Adrenal gland (tissue), 12 donors: ENCODE measurements around the gene NME7. TPM values are rescaled to one million over a fixed set of nuclear protein-coding genes. Genes with fewer than 3 reads are reported as not detected.

ENCODE experiments used
- DNase-seq, 7 donors: peaks; one replicate each; pipeline ENCODE4 v3.0.0-alpha.2; 2019 to 2020
- H3K27ac ChIP-seq, 5 donors: fragments of 200-600 bp; sonication (generic) in 4 of 5; 1 replicate in 3 of 5; 2 replicates in 2 of 5; pipeline versions ENCODE4 v1.5.1 to v1.8.0; 2016 to 2020; ENCODE audit warnings: mild to moderate bottlenecking in 1 of 5
- H3K27me3 ChIP-seq: fragments of 200-600 bp; 2 replicates; pipeline ENCODE4 v1.8.0; 2021
- H3K36me3 ChIP-seq, 2 donors: fragments of 200-600 bp; replicated peaks in 1 of 2; 1 replicate in 1 of 2; 2 replicates in 1 of 2; pipeline versions ENCODE4 v1.5.1 to v1.8.0; 2018 to 2022
- H3K4me1 ChIP-seq, 2 donors: fragments of 200-600 bp; replicated peaks in 1 of 2; 1 replicate in 1 of 2; 2 replicates in 1 of 2; pipeline versions ENCODE4 v1.5.1 to v1.8.0; 2018 to 2021
- H3K4me3 ChIP-seq, 4 donors: fragments of 200-600 bp; sonication (generic) in 3 of 4; one replicate each; pipeline ENCODE4 v1.5.1; 2016 to 2018
- H3K9me3 ChIP-seq, 3 donors: fragments of 200-600 bp; sonication (generic) in 1 of 3; replicated peaks in 1 of 3; 1 replicate in 2 of 3; 2 replicates in 1 of 3; pipeline versions ENCODE4 v1.5.1 to v1.8.0; 2016 to 2021
- POLR2A ChIP-seq, 2 donors: fragments of 450-650 bp; IDR thresholded peaks; one replicate each; pipeline ENCODE4 v1.6.1; 2017; ENCODE audit warnings: antibody characterized with exemption in 2 of 2, mild to moderate bottlenecking in 2 of 2, moderate library complexity in 1 of 2
- WGBS, 4 donors: extraction: QIAGEN DNeasy Blood & Tissue Kit in 2 of 4; methylation state at CpG; one replicate each; pipeline versions ENCODE4 v1.1.5 to v1.1.7; 2013 to 2017; 5-methylcytosine and 5-hydroxymethylcytosine counted together
- intact Hi-C, 2 donors: fragments of 100-400 bp; cut with DNase I; formaldehyde crosslinking; loops; one replicate each; pipeline versions ENCODE4 v1.14.1 to v1.15.0; 2022 to 2023
- polyA plus RNA-seq, 3 donors: library from polyadenylated mRNA; stranded (reverse); fragments of 200-250 nt in 2 of 3; fragments of 350-450 nt in 1 of 3; fragmentation: Illumina TruSeq in 1 of 3; extraction: RNeasy Lipid Tissue Mini Kit (QIAGEN cat#74804) in 1 of 3; gene quantifications; one replicate each; pipeline ENCODE4 v1.2.3, GENCODE V29; 2013 to 2014
- total RNA-seq, 9 donors: library from RNA; depleted of rRNA in 4 of 9; stranded (reverse); fragments of >200 nt in 4 of 9; fragments of 120-200 nt in 1 of 9; fragmentation: NEBNext Ultra II Directional in 1 of 9; extraction: Animal tissue kit (Norgen Biotek cat#: 25700) in 1 of 9; gene quantifications; one replicate each; pipeline versions ENCODE4 v1.1.0 to v1.2.4, GENCODE V29; 2013 to 2023
- TF ChIP-seq, protein P1 (sequence below), 6 experiments: fragments of 450-650 bp in 4 of 6; fragments of 200-600 bp in 2 of 6; sonication (generic) in 1 of 6; IDR thresholded peaks; 1 replicate in 5 of 6; 2 replicates in 1 of 6; pipeline versions ENCODE4 v1.5.1 to v1.8.0; 2016 to 2021; ENCODE audit warnings: antibody characterized with exemption in 6 of 6, mild to moderate bottlenecking in 2 of 6, moderate library complexity in 1 of 6
- donor health status: healthy with polysubstance abuse.
- donor health status: Bipolar disorder and iron deficiency.
- donor health status: DM: yes; HTN: yes; CAD: no.
- donor health status: DM: no; HTN: no; CAD: no.
- donor health status: DM: no; HTN: no; CAD: no.
- donor health status: DM: yes; HTN: yes; CAD: no.

NME7 gene
- total and polyA plus RNA-seq, 12 donors: 3.3 to 41.4 (median 15.6) TPM

GRCh38 chr1:169105434-169106094, 262.0 kb downstream of the NME7 start:
- no peaks in the 10 kb centered on the region for H3K9me3 ChIP-seq
- H3K4me3 ChIP-seq: peak overlapping the region in 2 of 4 donors; percentile 73 to 98
- H3K27me3 ChIP-seq: no peaks in the 10 kb centered on the region
- no peaks in the 10 kb centered on the region for H3K36me3 ChIP-seq
- peak overlapping the region in 4 of 5 donors; percentile 74 to 95 (median 92) for H3K27ac ChIP-seq
- no peak for TF ChIP-seq POLR2A (IDR thresholded peaks at IDR 0.05)
- TF ChIP-seq, protein P1, sequence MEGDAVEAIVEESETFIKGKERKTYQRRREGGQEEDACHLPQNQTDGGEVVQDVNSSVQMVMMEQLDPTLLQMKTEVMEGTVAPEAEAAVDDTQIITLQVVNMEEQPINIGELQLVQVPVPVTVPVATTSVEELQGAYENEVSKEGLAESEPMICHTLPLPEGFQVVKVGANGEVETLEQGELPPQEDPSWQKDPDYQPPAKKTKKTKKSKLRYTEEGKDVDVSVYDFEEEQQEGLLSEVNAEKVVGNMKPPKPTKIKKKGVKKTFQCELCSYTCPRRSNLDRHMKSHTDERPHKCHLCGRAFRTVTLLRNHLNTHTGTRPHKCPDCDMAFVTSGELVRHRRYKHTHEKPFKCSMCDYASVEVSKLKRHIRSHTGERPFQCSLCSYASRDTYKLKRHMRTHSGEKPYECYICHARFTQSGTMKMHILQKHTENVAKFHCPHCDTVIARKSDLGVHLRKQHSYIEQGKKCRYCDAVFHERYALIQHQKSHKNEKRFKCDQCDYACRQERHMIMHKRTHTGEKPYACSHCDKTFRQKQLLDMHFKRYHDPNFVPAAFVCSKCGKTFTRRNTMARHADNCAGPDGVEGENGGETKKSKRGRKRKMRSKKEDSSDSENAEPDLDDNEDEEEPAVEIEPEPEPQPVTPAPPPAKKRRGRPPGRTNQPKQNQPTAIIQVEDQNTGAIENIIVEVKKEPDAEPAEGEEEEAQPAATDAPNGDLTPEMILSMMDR (IDR thresholded peaks at IDR 0.05): peak in 2 of 6 experiments; percentile 16 to 39
- 3 to 9% (median 5%) methylated on average over 19 to 47 of the region's 47 CpGs for WGBS, 4 donors
- intact Hi-C loops: loop anchor here in 1 of 2 donors (10.0 kb wide), 2 partner anchors 239 to 491 kb away; no protein-coding TSS in a partner anchor
- peak; percentile 77 to 91 (median 83) for DNase-seq
- H3K4me1 ChIP-seq: peaks cover 31 to 50% of the 10 kb centered on the region in 2 donors

DNA sequence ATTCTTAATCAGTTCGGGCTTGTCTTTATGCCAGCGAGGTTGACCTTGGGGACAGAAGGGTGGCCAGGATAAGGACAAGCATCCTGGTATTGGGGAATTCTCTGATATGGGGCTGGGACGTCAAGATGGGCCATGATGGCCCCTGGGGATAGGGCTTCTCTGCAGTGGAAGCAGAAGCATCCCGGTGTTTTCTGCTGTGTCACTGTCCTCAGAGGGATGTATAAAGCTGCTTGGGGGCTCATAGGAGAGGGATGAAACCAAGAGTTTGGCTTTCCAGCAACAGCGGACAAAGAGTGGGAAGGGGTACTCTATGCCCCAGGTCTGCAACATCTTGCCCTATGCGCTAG, 262.5 kb downstream of the NME7 start:
- Histone ChIP-seq H3K4me3 (peak overlapping the region in 2 of 4 donors; percentile 73 to 98), H3K4me1 (peaks cover 26 to 45% of the 10 kb centered on the region in 2 donors), H3K36me3 (no peaks in the 10 kb centered on the region), H3K9me3 (no peaks in the 10 kb centered on the region), H3K27me3 (no peaks in the 10 kb centered on the region), H3K27ac (peak overlapping the region in 2 of 5 donors; percentile 74 to 95)
- 50 to 56% (median 52%) methylated on average over 6 of the region's 6 CpGs for WGBS, 4 donors
- DNase-seq: no peak
- intact Hi-C loops: loop anchor here in 1 of 2 donors (10.0 kb wide), 2 partner anchors 240 to 490 kb away; no protein-coding TSS in a partner anchor
- TF ChIP-seq POLR2A (IDR thresholded peaks at IDR 0.05): no peak
- TF ChIP-seq, protein P1 (IDR thresholded peaks at IDR 0.05): no peak

DNA sequence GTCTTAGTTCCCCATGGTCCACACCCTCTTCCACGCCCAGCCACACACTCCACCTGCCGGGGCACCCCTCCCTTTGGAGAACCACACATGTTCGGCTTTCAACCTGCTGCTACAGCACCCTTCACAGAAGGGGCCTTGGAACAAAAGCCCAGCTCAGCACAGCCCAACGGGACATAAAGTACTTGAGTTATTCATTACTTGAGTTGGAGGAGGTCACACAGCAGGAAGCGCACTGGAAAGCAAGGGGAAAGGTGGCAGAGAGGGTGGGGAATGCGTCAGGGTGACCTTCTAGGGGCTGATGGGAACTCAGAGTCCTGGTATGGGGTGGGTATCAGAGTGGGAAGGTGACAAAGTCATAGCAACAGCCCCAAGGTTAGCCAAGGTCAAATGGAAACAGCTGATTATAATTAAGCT, 264.1 kb downstream of the NME7 start:
- DNase-seq: peak in 1 of 7 donors; percentile 44
- Histone ChIP-seq H3K27ac (peak overlapping the region in 1 of 5 donors; percentile 13), H3K4me1 (peaks cover 11 to 29% of the 10 kb centered on the region in 2 donors), H3K4me3 (peak overlapping the region in 1 of 4 donors; percentile 13), H3K9me3 (no peaks in the 10 kb centered on the region), H3K36me3 (no peaks in the 10 kb centered on the region), H3K27me3 (no peaks in the 10 kb centered on the region)
- 42 to 50% (median 46%) methylated on average over 6 of the region's 6 CpGs for WGBS, 4 donors
- TF ChIP-seq POLR2A (IDR thresholded peaks at IDR 0.05): no peak
- TF ChIP-seq, protein P1 (IDR thresholded peaks at IDR 0.05): no peak
- intact Hi-C loops: loop anchor here in 1 of 2 donors (10.0 kb wide), 2 partner anchors 241 to 489 kb away; no protein-coding TSS in a partner anchor

- H3K4me1 ChIP-seq: peaks cover 6 to 24% of the 10 kb centered on the region in 2 donors
- peak overlapping the region in 1 of 4 donors; percentile 13 for H3K4me3 ChIP-seq
- no peaks in the 10 kb centered on the region for H3K27me3 ChIP-seq
- H3K9me3 ChIP-seq: no peaks in the 10 kb centered on the region
- WGBS, 4 donors: 55 to 65% (median 57%) methylated on average over 5 of the region's 5 CpGs
- no peak for TF ChIP-seq POLR2A (IDR thresholded peaks at IDR 0.05)
- TF ChIP-seq, protein P1 (IDR thresholded peaks at IDR 0.05): no peak
- H3K27ac ChIP-seq: peak overlapping the region in 1 of 5 donors; percentile 13
- intact Hi-C loops: loop anchor here in 1 of 2 donors (10.0 kb wide), 2 partner anchors 242 to 488 kb away; no protein-coding TSS in a partner anchor
- H3K36me3 ChIP-seq: no peaks in the 10 kb centered on the region
- DNase-seq: no peak
Measured at GRCh38 chr1:169103002-169103401, 264.6 kb downstream of the NME7 start.
